ENCODE measurements around the gene PRCC.

DNA sequence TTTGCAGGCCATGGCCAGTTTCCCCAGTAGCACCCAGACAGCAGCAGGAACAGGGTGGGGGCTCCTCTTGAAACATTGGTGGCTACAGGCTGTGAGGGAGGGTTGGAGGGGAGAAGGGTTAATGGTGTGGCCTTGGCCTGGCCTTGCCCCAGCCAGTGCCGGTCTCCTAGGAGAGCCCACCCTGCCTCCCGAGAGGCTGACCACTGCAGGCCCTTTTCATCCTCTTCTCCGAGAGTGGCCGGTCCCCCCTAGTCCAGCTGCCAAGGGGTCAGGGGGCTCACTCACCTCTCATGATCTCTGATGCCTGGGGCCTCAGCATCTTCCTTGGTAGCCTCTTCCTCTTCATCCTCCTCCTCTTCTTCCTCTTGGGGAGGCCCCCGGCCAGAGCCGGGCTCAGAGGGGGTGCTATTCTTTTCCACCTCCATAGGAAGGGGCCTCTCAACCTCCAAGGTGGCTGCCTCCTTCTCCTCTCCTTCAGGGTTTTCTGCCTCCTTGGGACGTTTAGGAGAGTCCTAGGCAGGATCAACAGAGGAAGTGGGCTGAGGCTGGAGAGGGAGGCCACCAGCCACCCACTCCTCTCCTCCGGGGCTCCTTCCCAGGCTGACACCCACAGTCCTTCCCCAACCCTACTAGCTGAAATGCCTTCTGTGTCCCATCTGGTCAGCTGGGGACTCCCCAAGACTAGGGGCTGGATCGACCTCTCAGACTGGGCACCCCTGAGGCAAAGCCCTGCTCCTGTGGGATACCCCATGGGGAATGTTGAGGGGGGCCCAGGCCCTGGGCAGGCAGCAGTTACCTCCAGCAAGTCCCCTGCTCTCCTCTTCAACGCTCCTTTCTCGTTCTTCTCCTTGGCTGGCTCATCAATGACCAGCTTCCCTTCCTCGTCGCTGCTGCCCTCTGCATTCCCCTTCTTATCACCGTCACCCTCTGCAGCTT, 23.7 kb upstream of the PRCC start:
- TF ChIP-seq, protein P1, sequence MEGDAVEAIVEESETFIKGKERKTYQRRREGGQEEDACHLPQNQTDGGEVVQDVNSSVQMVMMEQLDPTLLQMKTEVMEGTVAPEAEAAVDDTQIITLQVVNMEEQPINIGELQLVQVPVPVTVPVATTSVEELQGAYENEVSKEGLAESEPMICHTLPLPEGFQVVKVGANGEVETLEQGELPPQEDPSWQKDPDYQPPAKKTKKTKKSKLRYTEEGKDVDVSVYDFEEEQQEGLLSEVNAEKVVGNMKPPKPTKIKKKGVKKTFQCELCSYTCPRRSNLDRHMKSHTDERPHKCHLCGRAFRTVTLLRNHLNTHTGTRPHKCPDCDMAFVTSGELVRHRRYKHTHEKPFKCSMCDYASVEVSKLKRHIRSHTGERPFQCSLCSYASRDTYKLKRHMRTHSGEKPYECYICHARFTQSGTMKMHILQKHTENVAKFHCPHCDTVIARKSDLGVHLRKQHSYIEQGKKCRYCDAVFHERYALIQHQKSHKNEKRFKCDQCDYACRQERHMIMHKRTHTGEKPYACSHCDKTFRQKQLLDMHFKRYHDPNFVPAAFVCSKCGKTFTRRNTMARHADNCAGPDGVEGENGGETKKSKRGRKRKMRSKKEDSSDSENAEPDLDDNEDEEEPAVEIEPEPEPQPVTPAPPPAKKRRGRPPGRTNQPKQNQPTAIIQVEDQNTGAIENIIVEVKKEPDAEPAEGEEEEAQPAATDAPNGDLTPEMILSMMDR (conservative IDR thresholded peaks at IDR 0.05; ENCODE audit: low read depth, low read length): no peak
- TF ChIP-seq POLR2A (IDR thresholded peaks at IDR 0.05; ENCODE audit: low read depth, low read length) (no peak), FOS (IDR thresholded peaks at IDR 0.05; ENCODE audit: low read depth, low read length) (no peak), CHD1 (IDR thresholded peaks at IDR 0.05; ENCODE audit: low read depth, low read length) (no peak), CEBPB (IDR thresholded peaks at IDR 0.05; ENCODE audit: low read depth, low read length) (no peak), MXI1 (IDR thresholded peaks at IDR 0.05; ENCODE audit: borderline replicate concordance, low read depth, low read length) (no peak)

Measured in IMR-90 (cell line).